GM23338 (cell line): ENCODE data around the gene PCBP4. TPM values are rescaled to one million over a fixed set of nuclear protein-coding genes. Genes with fewer than 3 reads are reported as not detected.

Experiments
- ATAC-seq: fragments of 200-7000 bp; cut with Tn5 transposase; 3 replicates; pipeline ENCODE4 v1.9.1; 2020
- DNase-seq: peaks from one replicate; pipeline ENCODE4 v3.0.0-alpha.2; 2015; ENCODE audit warnings: low spot score
- H2AFZ ChIP-seq: fragments of 200-600 bp; sonication (generic); 2 replicates; pipeline ENCODE4 v1.8.0; 2016; ENCODE audit warnings: antibody characterized with exemption, mild to moderate bottlenecking, moderate library complexity
- H3F3A ChIP-seq: fragments of 200-600 bp; sonication (generic); replicated peaks from 2 replicates; pipeline ENCODE4 v1.8.0; 2017; ENCODE audit warnings: antibody characterized with exemption, mixed run types, low read depth
- H3K27ac ChIP-seq: fragments of 200-600 bp; sonication (generic); 2 replicates; pipeline ENCODE4 v1.6.1; 2016; ENCODE audit warnings: low read depth
- H3K27me3 ChIP-seq: fragments of 200-600 bp; sonication (generic); 2 replicates; pipeline ENCODE4 v1.8.0; 2016; ENCODE audit warnings: mild to moderate bottlenecking, mixed run types, moderate library complexity; ENCODE audit not compliant: insufficient read depth
- H3K36me3 ChIP-seq: fragments of 200-600 bp; sonication (generic); 2 replicates; pipeline ENCODE4 v1.8.0; 2016; ENCODE audit warnings: mild to moderate bottlenecking; ENCODE audit not compliant: insufficient read depth
- H3K4me1 ChIP-seq: fragments of 200-600 bp; sonication (generic); 2 replicates; pipeline ENCODE4 v1.8.0; 2016; ENCODE audit warnings: mild to moderate bottlenecking, moderate library complexity; ENCODE audit not compliant: insufficient read depth
- H3K4me2 ChIP-seq: fragments of 200-600 bp; sonication (generic); 2 replicates; pipeline ENCODE4 v1.7.1; 2017; ENCODE audit warnings: mixed run types
- H3K4me3 ChIP-seq: fragments of 200-600 bp; sonication (generic); 2 replicates; pipeline ENCODE4 v1.6.1; 2016; ENCODE audit warnings: mixed run types
- H3K79me2 ChIP-seq: fragments of 200-600 bp; sonication (generic); replicated peaks from 2 replicates; pipeline ENCODE4 v1.8.0; 2017; ENCODE audit warnings: mild to moderate bottlenecking; ENCODE audit not compliant: insufficient read depth
- H3K9me2 ChIP-seq: fragments of 200-600 bp; sonication (generic); 2 replicates; pipeline ENCODE4 v1.8.0; 2017; ENCODE audit not compliant: insufficient read depth
- H4K20me1 ChIP-seq: fragments of 200-600 bp; sonication (generic); replicated peaks from 2 replicates; pipeline ENCODE4 v1.8.0; 2017; ENCODE audit warnings: mild to moderate bottlenecking; ENCODE audit not compliant: insufficient read depth
- H3K27ac Mint-ChIP-seq: 2 replicates; pipeline ENCODE4 v1.8.0; 2020; ENCODE audit warnings: inconsistent platforms, mild to moderate bottlenecking, moderate library complexity, mixed read lengths
- H3K27me3 Mint-ChIP-seq: 3 replicates; pipeline ENCODE4 v1.8.0; 2022; ENCODE audit warnings: low read depth, mild to moderate bottlenecking, moderate library complexity, mixed read lengths, inconsistent platforms; ENCODE audit not compliant: insufficient read depth, poor library complexity
- H3K36me3 Mint-ChIP-seq: 3 replicates; pipeline ENCODE4 v1.8.0; 2021; ENCODE audit warnings: low read depth, mild to moderate bottlenecking, inconsistent platforms, moderate library complexity, mixed read lengths
- H3K4me1 Mint-ChIP-seq: 3 replicates; pipeline ENCODE4 v1.8.0; 2020; ENCODE audit warnings: mild to moderate bottlenecking, inconsistent platforms, mixed read lengths
- H3K4me3 Mint-ChIP-seq: 3 replicates; pipeline ENCODE4 v1.8.0; 2021; ENCODE audit warnings: moderate library complexity, mild to moderate bottlenecking, inconsistent platforms, mixed read lengths
- H3K9me3 Mint-ChIP-seq: 3 replicates; pipeline ENCODE4 v1.8.0; 2020; ENCODE audit warnings: moderate library complexity, mild to moderate bottlenecking, inconsistent platforms, mixed read lengths
- CTCF ChIP-seq, 2 experiments: fragments of 200-600 bp in 1 of 2; sonication (generic) in 1 of 2; conservative IDR thresholded peaks; 2 replicates each; pipeline versions ENCODE4 v1.5.1 to v1.6.1; 2016 to 2017; ENCODE audit warnings: antibody characterized with exemption in 2 of 2, low read depth in 2 of 2, mild to moderate bottlenecking in 2 of 2, moderate library complexity in 1 of 2
- ETS1 ChIP-seq: IDR thresholded peaks from 2 replicates; pipeline ENCODE4 v1.6.1; 2016; ENCODE audit warnings: antibody characterized with exemption
- EZH2 ChIP-seq: fragments of 200-600 bp; sonication (generic); IDR thresholded peaks from one replicate; pipeline ENCODE4 v1.8.0; 2017; ENCODE audit warnings: antibody characterized with exemption, mild to moderate bottlenecking, low read depth; ENCODE audit not compliant: unreplicated experiment
- EZH2phosphoT487 ChIP-seq: fragments of 200-600 bp; sonication (generic); IDR thresholded peaks from one replicate; pipeline ENCODE4 v1.8.1; 2018; ENCODE audit warnings: antibody characterized with exemption; ENCODE audit not compliant: unreplicated experiment
- NANOG ChIP-seq: IDR thresholded peaks from 2 replicates; pipeline ENCODE4 v1.6.1; 2016; ENCODE audit warnings: antibody characterized with exemption, borderline replicate concordance
- POLR2AphosphoS5 ChIP-seq: IDR thresholded peaks from 2 replicates; pipeline ENCODE4 v1.6.1; 2016; ENCODE audit warnings: antibody characterized with exemption, low read depth
- STAT1 ChIP-seq: IDR thresholded peaks from one replicate; pipeline ENCODE4 v1.6.1; 2016; ENCODE audit warnings: antibody characterized with exemption; ENCODE audit not compliant: unreplicated experiment
- ZNF114 ChIP-seq: fragments of 250-450 bp; sonication (Bioruptor Pico); IDR thresholded peaks from 2 replicates; pipeline ENCODE4 v1.5.0; 2020; ENCODE audit warnings: mild to moderate bottlenecking, moderate library complexity
- ZNF331 ChIP-seq: fragments of 250-450 bp; sonication (Bioruptor Pico); IDR thresholded peaks from 2 replicates; pipeline ENCODE4 v1.5.0; 2020; ENCODE audit warnings: low read depth, mild to moderate bottlenecking, moderate library complexity
- polyA plus RNA-seq: library from polyadenylated mRNA; unstranded; fragments of >200 nt; fragmentation: Nextera tagmentation; extraction: Ambion mirVana; gene quantifications from 2 replicates; pipeline ENCODE4 v1.2.1, GENCODE V29; 2016
- total RNA-seq: library from RNA; depleted of rRNA; stranded (reverse); fragments of >200 nt; shearing (Covaris generic); gene quantifications from 2 replicates; pipeline ENCODE4 v1.2.3, GENCODE V29; 2014
- TF ChIP-seq, protein P1 (sequence below): IDR thresholded peaks from one replicate; pipeline ENCODE4 v1.6.1; 2018; ENCODE audit warnings: antibody characterized with exemption; ENCODE audit not compliant: unreplicated experiment

Gene PCBP4
- total and polyA plus RNA-seq, 2 experiments from 2014 or later, result 11.8 to 37.6 TPM

- Histone ChIP-seq H3K4me1 (no peaks in the 10 kb centered on the region), H3K27ac (no peak overlapping the region), H3K4me2 (no peak overlapping the region), H4K20me1 (no peaks in the 10 kb centered on the region), H3K27me3 (peaks cover 11% of the 10 kb centered on the region; the same call in 1 of the 2 replicates), H3K36me3 (no peaks in the 10 kb centered on the region), H3F3A (no peaks in the 10 kb centered on the region), H3K79me2 (no peaks in the 10 kb centered on the region), H2AFZ (no peak overlapping the region), H3K9me2 (no peaks in the 10 kb centered on the region), H3K4me3 (no peak overlapping the region)
- Mint-ChIP-seq H3K27ac (no peak overlapping the region), H3K4me3 (no peak overlapping the region), H3K4me1 (peaks cover 3% of the 10 kb centered on the region; the same call in 1 of the 3 replicates), H3K36me3 (0 out of 3 replicates have a peak, but pooled peaks cover 2% of the 10 kb centered on the region), H3K9me3 (no peaks in the 10 kb centered on the region), H3K27me3 (peaks cover 23% of the 10 kb centered on the region)
- TF ChIP-seq ZNF114 (CRISPR knock-in tag), result no peak
- TF ChIP-seq ZNF331 (CRISPR knock-in tag), result no peak
- TF ChIP-seq, protein P1, sequence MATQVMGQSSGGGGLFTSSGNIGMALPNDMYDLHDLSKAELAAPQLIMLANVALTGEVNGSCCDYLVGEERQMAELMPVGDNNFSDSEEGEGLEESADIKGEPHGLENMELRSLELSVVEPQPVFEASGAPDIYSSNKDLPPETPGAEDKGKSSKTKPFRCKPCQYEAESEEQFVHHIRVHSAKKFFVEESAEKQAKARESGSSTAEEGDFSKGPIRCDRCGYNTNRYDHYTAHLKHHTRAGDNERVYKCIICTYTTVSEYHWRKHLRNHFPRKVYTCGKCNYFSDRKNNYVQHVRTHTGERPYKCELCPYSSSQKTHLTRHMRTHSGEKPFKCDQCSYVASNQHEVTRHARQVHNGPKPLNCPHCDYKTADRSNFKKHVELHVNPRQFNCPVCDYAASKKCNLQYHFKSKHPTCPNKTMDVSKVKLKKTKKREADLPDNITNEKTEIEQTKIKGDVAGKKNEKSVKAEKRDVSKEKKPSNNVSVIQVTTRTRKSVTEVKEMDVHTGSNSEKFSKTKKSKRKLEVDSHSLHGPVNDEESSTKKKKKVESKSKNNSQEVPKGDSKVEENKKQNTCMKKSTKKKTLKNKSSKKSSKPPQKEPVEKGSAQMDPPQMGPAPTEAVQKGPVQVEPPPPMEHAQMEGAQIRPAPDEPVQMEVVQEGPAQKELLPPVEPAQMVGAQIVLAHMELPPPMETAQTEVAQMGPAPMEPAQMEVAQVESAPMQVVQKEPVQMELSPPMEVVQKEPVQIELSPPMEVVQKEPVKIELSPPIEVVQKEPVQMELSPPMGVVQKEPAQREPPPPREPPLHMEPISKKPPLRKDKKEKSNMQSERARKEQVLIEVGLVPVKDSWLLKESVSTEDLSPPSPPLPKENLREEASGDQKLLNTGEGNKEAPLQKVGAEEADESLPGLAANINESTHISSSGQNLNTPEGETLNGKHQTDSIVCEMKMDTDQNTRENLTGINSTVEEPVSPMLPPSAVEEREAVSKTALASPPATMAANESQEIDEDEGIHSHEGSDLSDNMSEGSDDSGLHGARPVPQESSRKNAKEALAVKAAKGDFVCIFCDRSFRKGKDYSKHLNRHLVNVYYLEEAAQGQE, result no peak
- no peak for TF ChIP-seq CTCF (conservative IDR thresholded peaks at IDR 0.05; ENCODE audit: low read depth in 2 of 2)
- TF ChIP-seq NANOG, result no peak
- TF ChIP-seq EZH2phosphoT487, result no peak
- no peak for TF ChIP-seq STAT1
- TF ChIP-seq POLR2AphosphoS5, result no peak
- TF ChIP-seq ETS1, result no peak
- no peak for TF ChIP-seq EZH2
- ATAC-seq, result no peak
- no peak for DNase-seq
Observed at GRCh38 chr3:51946796-51947195, 20.5 kb downstream of the PCBP4 start.
